ENCODE results near the gene PARP15.

PARP15 gene

GRCh38 chr3:122577409-122578031 lies at the start of gene PARP15:
PARP15 (plus strand) TSS chr3:122577650; CDS start chr3:122577668, 18 bp downstream.
- H3K9me3 ChIP-seq (ENCODE audit: insufficient read depth, low read length), result peaks cover 11% of the 10 kb centered on the region
- no peak for TF ChIP-seq ZNF274 (IDR thresholded peaks at IDR 0.05; ENCODE audit: low read depth, low read length)
- TF ChIP-seq SUZ12 (IDR thresholded peaks at IDR 0.05; ENCODE audit: extremely low read depth, insufficient read depth, insufficient read length), result no peak
- no peaks in the 10 kb centered on the region for H3K36me3 ChIP-seq (ENCODE audit: insufficient read depth, insufficient read length, low read length)
- H3K4me1 ChIP-seq (ENCODE audit: insufficient read depth, insufficient read length), result no peaks in the 10 kb centered on the region
- H3K27me3 ChIP-seq (ENCODE audit: insufficient read depth, insufficient read length), result no peaks in the 10 kb centered on the region
- no peak within 1 kb of the TSS for H3K9ac ChIP-seq (ENCODE audit: insufficient read length, low read depth)
- no peak within 1 kb of the TSS for H3K4me3 ChIP-seq (ENCODE audit: insufficient read length, low read depth)
- DNase-seq (ENCODE audit: low read depth, low spot score), result no peak

- Histone ChIP-seq H3K4me3 (ENCODE audit: insufficient read length, low read depth) (no peak overlapping the region), H3K4me1 (ENCODE audit: insufficient read depth, insufficient read length) (no peaks in the 10 kb centered on the region), H3K9ac (ENCODE audit: insufficient read length, low read depth) (no peak overlapping the region), H3K27me3 (ENCODE audit: insufficient read depth, insufficient read length) (no peaks in the 10 kb centered on the region), H3K9me3 (ENCODE audit: insufficient read depth, low read length) (no peaks in the 10 kb centered on the region), H3K36me3 (ENCODE audit: insufficient read depth, insufficient read length, low read length) (no peaks in the 10 kb centered on the region)
- DNase-seq (ENCODE audit: low read depth, low spot score), result no peak
- TF ChIP-seq YY1 (IDR thresholded peaks at IDR 0.05; ENCODE audit: insufficient read depth, insufficient read length) (no peak), SUZ12 (IDR thresholded peaks at IDR 0.05; ENCODE audit: extremely low read depth, insufficient read depth, insufficient read length) (no peak), ZNF274 (IDR thresholded peaks at IDR 0.05; ENCODE audit: low read depth, low read length) (no peak)
Measured at GRCh38 chr3:122530164-122530563, 47.3 kb upstream of the PARP15 start.

GRCh38 chr3:122533480-122533879 lies 44.0 kb upstream of the PARP15 start:
- Histone ChIP-seq H3K36me3 (ENCODE audit: insufficient read depth, insufficient read length, low read length) (no peaks in the 10 kb centered on the region), H3K4me3 (ENCODE audit: insufficient read length, low read depth) (no peak overlapping the region), H3K9ac (ENCODE audit: insufficient read length, low read depth) (no peak overlapping the region), H3K9me3 (ENCODE audit: insufficient read depth, low read length) (no peaks in the 10 kb centered on the region), H3K4me1 (ENCODE audit: insufficient read depth, insufficient read length) (no peaks in the 10 kb centered on the region), H3K27me3 (ENCODE audit: insufficient read depth, insufficient read length) (no peaks in the 10 kb centered on the region)
- no peak for DNase-seq (ENCODE audit: low read depth, low spot score)
- TF ChIP-seq YY1 (IDR thresholded peaks at IDR 0.05; ENCODE audit: insufficient read depth, insufficient read length) (no peak), ZNF274 (IDR thresholded peaks at IDR 0.05; ENCODE audit: low read depth, low read length) (no peak), SUZ12 (IDR thresholded peaks at IDR 0.05; ENCODE audit: extremely low read depth, insufficient read depth, insufficient read length) (no peak)

- DNase-seq (ENCODE audit: low read depth, low spot score), result no peak
- Histone ChIP-seq H3K36me3 (ENCODE audit: insufficient read depth, insufficient read length, low read length) (no peaks in the 10 kb centered on the region), H3K4me1 (ENCODE audit: insufficient read depth, insufficient read length) (no peaks in the 10 kb centered on the region), H3K27me3 (ENCODE audit: insufficient read depth, insufficient read length) (no peaks in the 10 kb centered on the region), H3K9ac (ENCODE audit: insufficient read length, low read depth) (no peak overlapping the region), H3K9me3 (ENCODE audit: insufficient read depth, low read length) (no peaks in the 10 kb centered on the region), H3K4me3 (ENCODE audit: insufficient read length, low read depth) (no peak overlapping the region)
- no peak for TF ChIP-seq YY1 (IDR thresholded peaks at IDR 0.05; ENCODE audit: insufficient read depth, insufficient read length)
Measured at GRCh38 chr3:122533931-122534334, 43.5 kb upstream of the PARP15 start.

GRCh38 chr3:122535964-122536631 lies 41.4 kb upstream of the PARP15 start:
- Histone ChIP-seq H3K27me3 (ENCODE audit: insufficient read depth, insufficient read length) (no peaks in the 10 kb centered on the region), H3K9ac (ENCODE audit: insufficient read length, low read depth) (no peak overlapping the region), H3K36me3 (ENCODE audit: insufficient read depth, insufficient read length, low read length) (no peaks in the 10 kb centered on the region), H3K4me3 (ENCODE audit: insufficient read length, low read depth) (no peak overlapping the region), H3K4me1 (ENCODE audit: insufficient read depth, insufficient read length) (no peaks in the 10 kb centered on the region), H3K9me3 (ENCODE audit: insufficient read depth, low read length) (no peaks in the 10 kb centered on the region)
- TF ChIP-seq YY1 (IDR thresholded peaks at IDR 0.05; ENCODE audit: insufficient read depth, insufficient read length), result no peak
- TF ChIP-seq ZNF274 (IDR thresholded peaks at IDR 0.05; ENCODE audit: low read depth, low read length), result no peak
- no peak for TF ChIP-seq SUZ12 (IDR thresholded peaks at IDR 0.05; ENCODE audit: extremely low read depth, insufficient read depth, insufficient read length)
- no peak for DNase-seq (ENCODE audit: low read depth, low spot score)

GRCh38 chr3:122536632-122537001 lies 40.8 kb upstream of the PARP15 start:
- no peak overlapping the region for H3K9ac ChIP-seq (ENCODE audit: insufficient read length, low read depth)
- no peak overlapping the region for H3K4me3 ChIP-seq (ENCODE audit: insufficient read length, low read depth)
- TF ChIP-seq SUZ12 (IDR thresholded peaks at IDR 0.05; ENCODE audit: extremely low read depth, insufficient read depth, insufficient read length) (no peak), ZNF274 (IDR thresholded peaks at IDR 0.05; ENCODE audit: low read depth, low read length) (no peak), YY1 (IDR thresholded peaks at IDR 0.05; ENCODE audit: insufficient read depth, insufficient read length) (no peak)
- no peaks in the 10 kb centered on the region for H3K27me3 ChIP-seq (ENCODE audit: insufficient read depth, insufficient read length)
- H3K9me3 ChIP-seq (ENCODE audit: insufficient read depth, low read length), result no peaks in the 10 kb centered on the region
- H3K36me3 ChIP-seq (ENCODE audit: insufficient read depth, insufficient read length, low read length), result no peaks in the 10 kb centered on the region
- no peak for DNase-seq (ENCODE audit: low read depth, low spot score)
- no peaks in the 10 kb centered on the region for H3K4me1 ChIP-seq (ENCODE audit: insufficient read depth, insufficient read length)

GRCh38 chr3:122538956-122539490 lies 38.4 kb upstream of the PARP15 start:
- no peak overlapping the region for H3K9ac ChIP-seq (ENCODE audit: insufficient read length, low read depth)
- no peaks in the 10 kb centered on the region for H3K36me3 ChIP-seq (ENCODE audit: insufficient read depth, insufficient read length, low read length)

More at GRCh38 chr3:122538956-122539490, 38.4 kb upstream of the PARP15 start:
- Histone ChIP-seq H3K27me3 (ENCODE audit: insufficient read depth, insufficient read length) (no peaks in the 10 kb centered on the region), H3K9me3 (ENCODE audit: insufficient read depth, low read length) (no peaks in the 10 kb centered on the region), H3K4me3 (ENCODE audit: insufficient read length, low read depth) (no peak overlapping the region), H3K4me1 (ENCODE audit: insufficient read depth, insufficient read length) (no peaks in the 10 kb centered on the region)
- no peak for DNase-seq (ENCODE audit: low read depth, low spot score)
- TF ChIP-seq YY1 (IDR thresholded peaks at IDR 0.05; ENCODE audit: insufficient read depth, insufficient read length) (no peak), ZNF274 (IDR thresholded peaks at IDR 0.05; ENCODE audit: low read depth, low read length) (no peak), SUZ12 (IDR thresholded peaks at IDR 0.05; ENCODE audit: extremely low read depth, insufficient read depth, insufficient read length) (no peak)

Data from NT2/D1 (cell line).